Measurements from ENCODE around the gene GTF2I. TPM values are rescaled to one million over a fixed set of nuclear protein-coding genes. Genes with fewer than 3 reads are reported as not detected.

GTF2I gene
- total RNA-seq, 2 experiments from 2014 or later: 156 TPM

DNA sequence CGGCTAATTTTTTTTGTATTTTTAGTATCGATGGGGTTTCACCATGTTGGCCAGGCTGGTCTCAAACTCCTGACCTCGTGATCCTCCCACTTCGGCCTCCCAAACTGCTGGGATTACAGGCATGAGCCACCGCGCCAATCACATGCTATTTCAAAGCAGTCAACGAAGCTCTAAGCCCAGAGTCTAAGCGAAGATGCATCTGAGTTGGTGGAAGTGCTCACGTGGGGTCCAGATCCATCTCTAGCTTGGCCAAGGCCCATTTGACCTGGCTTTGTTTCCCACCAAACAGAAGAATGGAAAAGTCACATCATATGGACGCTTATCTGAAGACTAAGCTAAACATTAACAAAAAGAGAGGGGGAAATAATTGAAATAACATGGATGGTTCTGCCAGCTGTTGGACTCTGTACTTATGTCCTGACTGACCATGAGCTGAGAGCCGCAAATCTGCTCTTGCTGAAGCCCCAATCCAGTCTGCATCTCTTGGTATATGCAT is 3.8 kb upstream of the GTF2I start:
- H3K36me3 Mint-ChIP-seq (ENCODE audit: low read depth): peaks cover 2% of the 10 kb centered on the region
- no peak for DNase-seq
- H3K4me3 Mint-ChIP-seq: no peak overlapping the region
- no peak overlapping the region for H3K27ac Mint-ChIP-seq
- no peak for ATAC-seq
- peaks cover 43% of the 10 kb centered on the region for H3K4me1 Mint-ChIP-seq (ENCODE audit: low read depth)
- TF ChIP-seq, protein P1, sequence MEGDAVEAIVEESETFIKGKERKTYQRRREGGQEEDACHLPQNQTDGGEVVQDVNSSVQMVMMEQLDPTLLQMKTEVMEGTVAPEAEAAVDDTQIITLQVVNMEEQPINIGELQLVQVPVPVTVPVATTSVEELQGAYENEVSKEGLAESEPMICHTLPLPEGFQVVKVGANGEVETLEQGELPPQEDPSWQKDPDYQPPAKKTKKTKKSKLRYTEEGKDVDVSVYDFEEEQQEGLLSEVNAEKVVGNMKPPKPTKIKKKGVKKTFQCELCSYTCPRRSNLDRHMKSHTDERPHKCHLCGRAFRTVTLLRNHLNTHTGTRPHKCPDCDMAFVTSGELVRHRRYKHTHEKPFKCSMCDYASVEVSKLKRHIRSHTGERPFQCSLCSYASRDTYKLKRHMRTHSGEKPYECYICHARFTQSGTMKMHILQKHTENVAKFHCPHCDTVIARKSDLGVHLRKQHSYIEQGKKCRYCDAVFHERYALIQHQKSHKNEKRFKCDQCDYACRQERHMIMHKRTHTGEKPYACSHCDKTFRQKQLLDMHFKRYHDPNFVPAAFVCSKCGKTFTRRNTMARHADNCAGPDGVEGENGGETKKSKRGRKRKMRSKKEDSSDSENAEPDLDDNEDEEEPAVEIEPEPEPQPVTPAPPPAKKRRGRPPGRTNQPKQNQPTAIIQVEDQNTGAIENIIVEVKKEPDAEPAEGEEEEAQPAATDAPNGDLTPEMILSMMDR (IDR thresholded peaks at IDR 0.05): no peak
- H3K27me3 Mint-ChIP-seq: no peaks in the 10 kb centered on the region
- intact Hi-C loops (cut with micrococcal nuclease): no loop called here
- H3K9me3 Mint-ChIP-seq: no peaks in the 10 kb centered on the region
- CTCF ChIA-PET: interaction anchor here (0.6 kb wide), 1 partner anchor 777 kb away, joined by 4 read pairs; no protein-coding TSS in a partner anchor
- POLR2A ChIA-PET: no interaction called here

DNA sequence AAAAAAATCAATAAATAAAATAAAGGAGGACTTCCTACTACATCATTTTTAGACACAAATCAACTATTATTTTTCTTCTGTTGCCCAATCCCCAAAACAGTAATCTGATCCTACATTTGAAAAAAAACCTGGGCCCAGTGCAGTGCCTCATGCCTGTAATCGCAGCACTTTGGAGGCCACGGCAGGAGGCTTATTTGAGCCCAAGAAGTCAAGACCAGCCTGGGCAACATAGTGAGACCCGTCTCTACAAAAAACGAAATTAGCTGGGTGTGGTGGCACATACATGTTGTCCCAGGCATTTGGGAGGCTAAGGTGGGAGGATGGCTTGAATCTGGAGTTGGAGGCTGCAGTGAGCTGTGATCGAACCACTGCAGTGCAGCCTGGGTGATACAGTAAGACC is 2.7 kb upstream of the GTF2I start:
- no peaks in the 10 kb centered on the region for H3K27me3 Mint-ChIP-seq
- CTCF ChIA-PET: no interaction called here
- intact Hi-C loops (cut with micrococcal nuclease): no loop called here
- peaks cover 6% of the 10 kb centered on the region for H3K36me3 Mint-ChIP-seq (ENCODE audit: low read depth)
- TF ChIP-seq, protein P1 (IDR thresholded peaks at IDR 0.05): no peak
- DNase-seq (no peak), ATAC-seq (no peak)
- peaks cover 38% of the 10 kb centered on the region for H3K4me1 Mint-ChIP-seq (ENCODE audit: low read depth)
- H3K4me3 Mint-ChIP-seq: no peak overlapping the region
- POLR2A ChIA-PET: no interaction called here
- no peak overlapping the region for H3K27ac Mint-ChIP-seq
- no peaks in the 10 kb centered on the region for H3K9me3 Mint-ChIP-seq

DNA sequence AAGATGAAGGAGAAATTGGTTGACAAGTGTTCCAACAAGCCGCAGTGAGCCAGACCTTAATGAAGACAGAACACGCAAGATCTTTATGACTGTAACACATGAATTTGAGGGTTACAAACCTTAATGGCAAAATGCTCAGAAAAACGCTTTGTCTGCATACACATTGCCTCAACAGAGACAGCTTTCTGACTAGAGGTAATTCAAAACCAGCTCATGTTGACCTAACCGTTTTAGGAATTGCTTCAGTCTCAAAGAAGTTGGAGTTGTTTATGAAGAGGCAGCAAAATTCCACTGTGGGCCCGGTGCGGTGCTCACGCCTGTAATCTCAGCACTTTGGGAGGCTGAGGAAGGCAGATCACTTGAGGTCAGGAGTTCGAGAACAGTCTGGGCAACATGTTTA is 2.2 kb upstream of the GTF2I start:
- Mint-ChIP-seq H3K36me3 (ENCODE audit: low read depth) (peaks cover 10% of the 10 kb centered on the region), H3K27me3 (no peaks in the 10 kb centered on the region), H3K9me3 (no peaks in the 10 kb centered on the region), H3K4me3 (no peak overlapping the region), H3K4me1 (ENCODE audit: low read depth) (peaks cover 40% of the 10 kb centered on the region), H3K27ac (no peak overlapping the region)
- intact Hi-C loops (cut with micrococcal nuclease): no loop called here
- DNase-seq (no peak), ATAC-seq (no peak)
- ChIA-PET CTCF (no interaction called here), POLR2A (no interaction called here)
- TF ChIP-seq, protein P1 (IDR thresholded peaks at IDR 0.05): no peak

DNA sequence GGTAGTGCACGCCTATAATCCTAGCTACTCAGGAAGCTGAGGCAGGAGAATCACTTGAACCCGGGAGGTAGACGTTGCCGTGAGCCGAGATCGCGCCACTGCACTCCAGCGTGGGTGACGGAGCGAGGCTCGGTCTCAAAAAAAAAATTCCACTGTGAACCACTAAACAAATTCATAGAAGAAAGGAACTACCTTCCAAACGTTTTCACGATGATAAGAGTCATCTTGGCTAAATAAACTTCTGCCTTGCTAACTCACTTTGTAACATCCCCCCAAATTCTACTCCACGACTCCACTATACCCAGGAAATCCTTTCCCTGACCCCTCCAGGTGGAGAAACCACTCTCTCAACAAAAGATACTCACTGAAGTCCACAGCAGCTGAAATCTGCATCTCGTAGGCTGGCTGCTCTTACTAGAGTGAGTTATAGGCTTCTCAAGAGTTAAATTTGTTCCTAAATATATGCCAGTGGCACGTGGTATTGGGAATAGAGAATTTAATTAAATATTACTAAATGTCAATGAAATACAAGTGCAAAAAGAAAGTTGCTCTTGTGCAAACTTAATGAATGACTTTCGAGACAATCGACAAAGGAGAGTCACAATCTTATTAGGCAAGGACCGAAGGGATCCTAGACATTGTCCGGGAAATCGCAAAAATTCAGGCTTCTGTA is 1.6 kb upstream of the GTF2I start:
- peak overlapping the region; percentile 85 for H3K27ac Mint-ChIP-seq
- H3K9me3 Mint-ChIP-seq: no peaks in the 10 kb centered on the region
- ATAC-seq: no peak
- intact Hi-C loops (cut with micrococcal nuclease): no loop called here
- peaks cover 13% of the 10 kb centered on the region for H3K36me3 Mint-ChIP-seq (ENCODE audit: low read depth)
- peak overlapping the region; percentile 79 for H3K4me3 Mint-ChIP-seq
- CTCF ChIA-PET: no interaction called here
- no peaks in the 10 kb centered on the region for H3K27me3 Mint-ChIP-seq
- POLR2A ChIA-PET: no interaction called here
- DNase-seq: no peak
- H3K4me1 Mint-ChIP-seq (ENCODE audit: low read depth): peaks cover 41% of the 10 kb centered on the region
- TF ChIP-seq, protein P1 (IDR thresholded peaks at IDR 0.05): no peak

DNA sequence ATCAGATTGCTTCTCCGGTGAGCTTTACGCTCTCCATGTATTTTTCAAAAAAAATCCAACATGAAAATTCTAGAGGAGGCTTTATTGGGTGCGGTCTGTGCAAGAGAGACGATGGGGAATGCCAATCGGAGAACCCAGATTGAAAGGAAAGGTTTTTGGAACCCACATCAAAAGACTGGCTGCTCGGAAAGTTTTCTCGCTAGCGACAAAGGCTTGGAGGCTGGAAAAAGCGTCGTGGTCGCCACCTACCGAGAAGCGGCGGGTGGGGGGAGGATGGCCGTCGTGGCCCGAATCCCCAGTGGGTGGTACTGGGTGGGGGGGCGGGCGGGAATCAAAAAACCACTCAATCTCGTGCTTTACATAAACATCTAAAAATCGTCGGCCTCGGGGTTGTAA is 1.1 kb upstream of the GTF2I start:
- peak overlapping the region; percentile 93 for H3K27ac Mint-ChIP-seq
- no peaks in the 10 kb centered on the region for H3K9me3 Mint-ChIP-seq
- DNase-seq (peak; percentile 67), ATAC-seq (no peak)
- H3K36me3 Mint-ChIP-seq (ENCODE audit: low read depth): peaks cover 19% of the 10 kb centered on the region
- intact Hi-C loops (cut with micrococcal nuclease): no loop called here
- peaks cover 42% of the 10 kb centered on the region for H3K4me1 Mint-ChIP-seq (ENCODE audit: low read depth)
- H3K27me3 Mint-ChIP-seq: no peaks in the 10 kb centered on the region
- ChIA-PET CTCF (no interaction called here), POLR2A (interaction anchor here (1.0 kb wide), 1 partner anchor 10 kb away, joined by 3 read pairs; no protein-coding TSS in a partner anchor)
- peak overlapping the region; percentile 79 for H3K4me3 Mint-ChIP-seq
- TF ChIP-seq, protein P1 (IDR thresholded peaks at IDR 0.05): no peak
